NB4 (cell line): ENCODE data around the gene MICU2.

Source experiments
- MAX ChIP-seq: IDR thresholded peaks from 2 replicates; pipeline ENCODE4 v1.6.1; 2011; ENCODE audit warnings: low read depth, low read length
- POLR2A ChIP-seq: IDR thresholded peaks from 2 replicates; pipeline ENCODE4 v1.6.1; 2011; ENCODE audit warnings: mild to moderate bottlenecking; ENCODE audit not compliant: insufficient read length; ENCODE audit errors: extremely low read depth
- TF ChIP-seq, protein P1 (sequence below): IDR thresholded peaks from one replicate; pipeline ENCODE4 v1.5.1; 2012; ENCODE audit warnings: low read depth, low read length

- TF ChIP-seq, protein P1, sequence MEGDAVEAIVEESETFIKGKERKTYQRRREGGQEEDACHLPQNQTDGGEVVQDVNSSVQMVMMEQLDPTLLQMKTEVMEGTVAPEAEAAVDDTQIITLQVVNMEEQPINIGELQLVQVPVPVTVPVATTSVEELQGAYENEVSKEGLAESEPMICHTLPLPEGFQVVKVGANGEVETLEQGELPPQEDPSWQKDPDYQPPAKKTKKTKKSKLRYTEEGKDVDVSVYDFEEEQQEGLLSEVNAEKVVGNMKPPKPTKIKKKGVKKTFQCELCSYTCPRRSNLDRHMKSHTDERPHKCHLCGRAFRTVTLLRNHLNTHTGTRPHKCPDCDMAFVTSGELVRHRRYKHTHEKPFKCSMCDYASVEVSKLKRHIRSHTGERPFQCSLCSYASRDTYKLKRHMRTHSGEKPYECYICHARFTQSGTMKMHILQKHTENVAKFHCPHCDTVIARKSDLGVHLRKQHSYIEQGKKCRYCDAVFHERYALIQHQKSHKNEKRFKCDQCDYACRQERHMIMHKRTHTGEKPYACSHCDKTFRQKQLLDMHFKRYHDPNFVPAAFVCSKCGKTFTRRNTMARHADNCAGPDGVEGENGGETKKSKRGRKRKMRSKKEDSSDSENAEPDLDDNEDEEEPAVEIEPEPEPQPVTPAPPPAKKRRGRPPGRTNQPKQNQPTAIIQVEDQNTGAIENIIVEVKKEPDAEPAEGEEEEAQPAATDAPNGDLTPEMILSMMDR: no peak
- TF ChIP-seq POLR2A (no peak), MAX (no peak)
Measured at GRCh38 chr13:21606251-21606650, 2.3 kb upstream of the MICU2 start.
